A549 (cell line): Measurements from ENCODE around the gene CLEC2D.

Source experiments
- BHLHE40 ChIP-seq: IDR thresholded peaks from 2 replicates; pipeline ENCODE4 v1.6.1; 2012; ENCODE audit warnings: low read depth, low read length, inconsistent platforms
- EP300 ChIP-seq, 2 experiments: fragments of >200 bp; sonication (Bioruptor Twin); formaldehyde crosslinking; IDR thresholded peaks; 2 replicates in 1 of 2; 3 replicates in 1 of 2; pipeline ENCODE4 v1.6.1; 2016 to 2017
- MAFK ChIP-seq: fragments of 450-650 bp; IDR thresholded peaks from 2 replicates; pipeline ENCODE4 v1.6.1; 2014; ENCODE audit not compliant: partially characterized antibody
- POLR2A ChIP-seq: IDR thresholded peaks from 2 replicates; pipeline ENCODE4 v1.6.1; 2012; ENCODE audit warnings: mild to moderate bottlenecking, low read length
- RCOR1 ChIP-seq: fragments of 150-350 bp; IDR thresholded peaks from 2 replicates; pipeline ENCODE4 v1.6.1; 2014; ENCODE audit warnings: antibody characterized with exemption, low read length, low read depth
- SMC3 ChIP-seq: fragments of >200 bp; sonication (Bioruptor Twin); formaldehyde crosslinking; IDR thresholded peaks from 3 replicates; pipeline ENCODE4 v1.6.1; 2018; ENCODE audit warnings: inconsistent platforms
- SREBF2 ChIP-seq: fragments of 450-650 bp; IDR thresholded peaks from 2 replicates; pipeline ENCODE4 v1.6.1; 2014; ENCODE audit warnings: mild to moderate bottlenecking, moderate library complexity
- TFCP2L1 ChIP-seq: fragments of 250-450 bp; sonication (Bioruptor Pico); IDR thresholded peaks from 2 replicates; pipeline ENCODE4 v1.5.0; 2021; ENCODE audit warnings: mild to moderate bottlenecking
- TF ChIP-seq, protein P1 (sequence below): fragments of >200 bp; sonication (Bioruptor Twin); formaldehyde crosslinking; IDR thresholded peaks from 3 replicates; pipeline ENCODE4 v1.5.1; 2016
- TF ChIP-seq, protein P2 (sequence below): IDR thresholded peaks from 2 replicates; pipeline ENCODE4 v1.6.1; 2012
- TF ChIP-seq, protein P3 (sequence below): fragments of 150-350 bp; IDR thresholded peaks from 2 replicates; pipeline ENCODE4 v1.6.1; 2014; ENCODE audit warnings: low read depth, mild to moderate bottlenecking, low read length
- TF ChIP-seq, protein P4 (sequence below): fragments of 450-650 bp; IDR thresholded peaks from 2 replicates; pipeline ENCODE4 v1.6.1; 2014; ENCODE audit warnings: antibody characterized with exemption

DNA sequence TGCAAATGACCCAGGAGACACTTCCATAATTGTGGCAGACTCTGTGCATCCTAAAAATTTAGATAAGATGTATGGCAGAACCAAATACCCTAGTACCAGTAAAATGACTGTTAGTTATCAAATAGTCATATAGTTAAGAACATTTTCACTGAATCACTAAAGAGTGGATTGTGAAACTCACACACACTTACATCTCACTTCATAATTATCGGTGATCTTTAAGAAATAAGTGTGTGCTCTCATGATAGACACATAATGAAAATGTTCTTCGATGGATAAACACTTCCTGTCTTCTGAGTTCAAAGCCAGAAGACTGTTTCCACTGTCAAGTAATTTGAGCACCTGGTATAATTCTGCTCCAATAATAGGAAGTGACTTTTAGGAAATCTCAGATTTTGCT, 42.7 kb upstream of the CLEC2D start:
- TF ChIP-seq, protein P1, sequence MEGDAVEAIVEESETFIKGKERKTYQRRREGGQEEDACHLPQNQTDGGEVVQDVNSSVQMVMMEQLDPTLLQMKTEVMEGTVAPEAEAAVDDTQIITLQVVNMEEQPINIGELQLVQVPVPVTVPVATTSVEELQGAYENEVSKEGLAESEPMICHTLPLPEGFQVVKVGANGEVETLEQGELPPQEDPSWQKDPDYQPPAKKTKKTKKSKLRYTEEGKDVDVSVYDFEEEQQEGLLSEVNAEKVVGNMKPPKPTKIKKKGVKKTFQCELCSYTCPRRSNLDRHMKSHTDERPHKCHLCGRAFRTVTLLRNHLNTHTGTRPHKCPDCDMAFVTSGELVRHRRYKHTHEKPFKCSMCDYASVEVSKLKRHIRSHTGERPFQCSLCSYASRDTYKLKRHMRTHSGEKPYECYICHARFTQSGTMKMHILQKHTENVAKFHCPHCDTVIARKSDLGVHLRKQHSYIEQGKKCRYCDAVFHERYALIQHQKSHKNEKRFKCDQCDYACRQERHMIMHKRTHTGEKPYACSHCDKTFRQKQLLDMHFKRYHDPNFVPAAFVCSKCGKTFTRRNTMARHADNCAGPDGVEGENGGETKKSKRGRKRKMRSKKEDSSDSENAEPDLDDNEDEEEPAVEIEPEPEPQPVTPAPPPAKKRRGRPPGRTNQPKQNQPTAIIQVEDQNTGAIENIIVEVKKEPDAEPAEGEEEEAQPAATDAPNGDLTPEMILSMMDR, result no peak
- TF ChIP-seq, protein P2, sequence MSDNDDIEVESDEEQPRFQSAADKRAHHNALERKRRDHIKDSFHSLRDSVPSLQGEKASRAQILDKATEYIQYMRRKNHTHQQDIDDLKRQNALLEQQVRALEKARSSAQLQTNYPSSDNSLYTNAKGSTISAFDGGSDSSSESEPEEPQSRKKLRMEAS, result no peak
- TF ChIP-seq, protein P3, sequence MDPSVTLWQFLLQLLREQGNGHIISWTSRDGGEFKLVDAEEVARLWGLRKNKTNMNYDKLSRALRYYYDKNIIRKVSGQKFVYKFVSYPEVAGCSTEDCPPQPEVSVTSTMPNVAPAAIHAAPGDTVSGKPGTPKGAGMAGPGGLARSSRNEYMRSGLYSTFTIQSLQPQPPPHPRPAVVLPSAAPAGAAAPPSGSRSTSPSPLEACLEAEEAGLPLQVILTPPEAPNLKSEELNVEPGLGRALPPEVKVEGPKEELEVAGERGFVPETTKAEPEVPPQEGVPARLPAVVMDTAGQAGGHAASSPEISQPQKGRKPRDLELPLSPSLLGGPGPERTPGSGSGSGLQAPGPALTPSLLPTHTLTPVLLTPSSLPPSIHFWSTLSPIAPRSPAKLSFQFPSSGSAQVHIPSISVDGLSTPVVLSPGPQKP, result no peak
- TF ChIP-seq SMC3 (no peak), BHLHE40 (no peak), EP300 (IDR thresholded peaks at IDR 0.05) (no peak), POLR2A (no peak), SREBF2 (no peak), RCOR1 (no peak), TFCP2L1 (CRISPR knock-in tag) (no peak), MAFK (no peak)
- TF ChIP-seq, protein P4, sequence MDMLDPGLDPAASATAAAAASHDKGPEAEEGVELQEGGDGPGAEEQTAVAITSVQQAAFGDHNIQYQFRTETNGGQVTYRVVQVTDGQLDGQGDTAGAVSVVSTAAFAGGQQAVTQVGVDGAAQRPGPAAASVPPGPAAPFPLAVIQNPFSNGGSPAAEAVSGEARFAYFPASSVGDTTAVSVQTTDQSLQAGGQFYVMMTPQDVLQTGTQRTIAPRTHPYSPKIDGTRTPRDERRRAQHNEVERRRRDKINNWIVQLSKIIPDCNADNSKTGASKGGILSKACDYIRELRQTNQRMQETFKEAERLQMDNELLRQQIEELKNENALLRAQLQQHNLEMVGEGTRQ, result no peak
